ENCODE measurements around the gene BANP. TPM values are rescaled to one million over a fixed set of nuclear protein-coding genes. Genes with fewer than 3 reads are reported as not detected.

Gene BANP
- total and polyA plus RNA-seq, 2 of the 8 experiments (the other 6 are each of a cell fraction or from before 2014, with no cell fraction given), result 25.8 to 39.8 TPM

DNA sequence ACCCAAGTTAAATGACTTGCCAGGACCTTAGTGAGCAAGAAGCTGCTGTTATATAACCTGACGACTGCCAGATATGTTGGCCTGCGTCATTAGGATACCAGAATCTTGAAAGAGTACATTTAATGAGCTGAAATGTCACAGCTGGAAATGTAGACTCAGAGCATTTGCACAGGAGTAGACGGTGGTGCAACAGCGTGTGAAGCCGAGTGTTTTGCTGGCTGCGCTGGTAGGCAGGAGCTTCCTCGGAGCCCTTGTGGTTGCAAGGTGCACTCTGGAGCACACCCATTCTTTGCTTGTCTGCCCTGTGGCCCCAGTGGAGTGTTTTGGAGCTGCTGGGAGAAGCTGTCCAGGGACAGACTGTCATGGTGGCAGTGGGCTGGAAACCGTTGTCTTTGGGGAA is 79.3 kb downstream of the BANP start:
- Histone ChIP-seq H3K56ac (replicated peaks; ENCODE audit: insufficient read length, low read depth, low read length) (no peak overlapping the region), H2BK12ac (ENCODE audit: low read depth, low read length) (peak overlapping the region; percentile 17; the same call in 1 of the 2 replicates), H2BK20ac (ENCODE audit: low read length) (no peak overlapping the region), H2BK120ac (replicated peaks; ENCODE audit: low read depth, low read length) (no peak overlapping the region), H4K8ac (ENCODE audit: extremely low read depth, insufficient read depth, low read length) (no peak overlapping the region), H3K27ac (ENCODE audit: low read depth, low read length) (no peak overlapping the region), H3K23ac (ENCODE audit: insufficient read length) (no peak overlapping the region), H3K18ac (ENCODE audit: extremely low read depth, low read length) (peak overlapping the region; percentile 38; the same call in 1 of the 2 replicates), H3K4me3 (ENCODE audit: extremely low read depth in 1 of 4, insufficient read depth in 2 of 4, low read depth in 3 of 4, low read length in 4 of 4) (no peak overlapping the region), H3K79me2 (ENCODE audit: control insufficient read depth in 1 of 2, insufficient read depth in 2 of 2, low read length in 2 of 2) (no peaks in the 10 kb centered on the region), H3K4me2 (ENCODE audit: insufficient read depth in 1 of 2, low read depth in 2 of 2, low read length in 2 of 2) (no peak overlapping the region), H4K20me1 (replicated peaks in 1 of 2; ENCODE audit: control insufficient read depth in 1 of 2, insufficient read depth in 2 of 2, low read length in 2 of 2) (peaks cover 0 to 1% of the 10 kb centered on the region in 2 experiments), H3K9ac (replicated peaks in 1 of 4; ENCODE audit: extremely low read depth in 1 of 4, low read depth in 3 of 4, low read length in 3 of 4) (no peak overlapping the region), H3K79me1 (ENCODE audit: low read depth, low read length) (no peaks in the 10 kb centered on the region), H3K27me3 (replicated peaks in 1 of 4; ENCODE audit: control insufficient read depth in 3 of 4, extremely low read depth in 1 of 4, insufficient read depth in 3 of 4, low read length in 3 of 4) (no peaks in the 10 kb centered on the region), H2AFZ (ENCODE audit: low read length) (no peak overlapping the region), H4K5ac (ENCODE audit: insufficient read length, low read depth, low read length) (no peak overlapping the region), H3K14ac (ENCODE audit: insufficient read length) (no peak overlapping the region), H3K9me3 (ENCODE audit: insufficient read depth in 2 of 2, low read depth in 1 of 2, low read length in 1 of 2) (no peaks in the 10 kb centered on the region), H2BK5ac (ENCODE audit: low read depth, low read length) (no peak overlapping the region), H3K36me3 (ENCODE audit: control insufficient read depth in 2 of 4, insufficient read depth in 4 of 4, low read length in 3 of 4) (peaks cover 0 to 9% (median 1%) of the 10 kb centered on the region in 4 experiments; a peak in 2 of 8 replicates), H3K4me1 (replicated peaks in 1 of 4; ENCODE audit: control insufficient read depth in 3 of 4, insufficient read depth in 4 of 4, low read length in 3 of 4) (peaks cover 0 to 4% (median 0%) of the 10 kb centered on the region in 4 experiments; a peak in 3 of 7 replicates), H2AK5ac (ENCODE audit: low read depth, low read length) (no peak overlapping the region), H4K91ac (replicated peaks; ENCODE audit: insufficient read length, low read length) (no peak overlapping the region), H3K4ac (replicated peaks; ENCODE audit: insufficient read length, low read depth, low read length) (no peak overlapping the region), H3K23me2 (ENCODE audit: low read depth, low read length) (no peaks in the 10 kb centered on the region), H2BK15ac (ENCODE audit: low read length) (no peak overlapping the region)
- no peak for TF ChIP-seq BRCA1 (IDR thresholded peaks at IDR 0.05; ENCODE audit: low read depth, low read length)
- no peak for TF ChIP-seq SIN3A (conservative IDR thresholded peaks at IDR 0.05 in 1 of 2, IDR thresholded peaks at IDR 0.05 in 1 of 2; ENCODE audit: low read depth in 1 of 2, low read length in 2 of 2)
- TF ChIP-seq CTBP2 (IDR thresholded peaks at IDR 0.05; ENCODE audit: borderline replicate concordance, insufficient read depth, insufficient read length, low read length), result no peak
- no peak for TF ChIP-seq SP1 (IDR thresholded peaks at IDR 0.05; ENCODE audit: low read depth, low read length)
- TF ChIP-seq BACH1 (IDR thresholded peaks at IDR 0.05; ENCODE audit: low read length), result no peak
- TF ChIP-seq ASH2L (IDR thresholded peaks at IDR 0.05; ENCODE audit: low read length), result no peak
- FAIRE-seq (no peak), DNase-seq (ENCODE audit: low read depth in 1 of 2, low spot score in 2 of 2) (no peak)
- ChIA-PET POLR2A (ENCODE audit: partially characterized antibody) (interaction anchor here (0.6 kb wide), 1 partner anchor 41 kb away, joined by 3 read pairs; no protein-coding TSS in a partner anchor), CTCF (ENCODE audit: partially characterized antibody) (no interaction called here)
- WGBS, 2 experiments (ENCODE audit: extremely low coverage in 1 of 2, insufficient coverage in 1 of 2, insufficient read length in 1 of 2, insufficient replicate concordance in 2 of 2, low coverage in 1 of 2, low lambda C conversion rate in 2 of 2, missing lambda C conversion rate in 1 of 2), result 94% methylated on average over 8 of the region's 8 CpGs; no CpG with 5 or more reads in 1 of the 2 experiments
